ENCODE measurements around the gene KANSL2. TPM values are rescaled to one million over a fixed set of nuclear protein-coding genes. Genes with fewer than 3 reads are reported as not detected.

KANSL2 gene
- total and polyA plus RNA-seq, 2 of the 13 experiments (the other 11 are each of a cell fraction or from before 2014, with no cell fraction given): 24.1 to 41.3 TPM

DNA sequence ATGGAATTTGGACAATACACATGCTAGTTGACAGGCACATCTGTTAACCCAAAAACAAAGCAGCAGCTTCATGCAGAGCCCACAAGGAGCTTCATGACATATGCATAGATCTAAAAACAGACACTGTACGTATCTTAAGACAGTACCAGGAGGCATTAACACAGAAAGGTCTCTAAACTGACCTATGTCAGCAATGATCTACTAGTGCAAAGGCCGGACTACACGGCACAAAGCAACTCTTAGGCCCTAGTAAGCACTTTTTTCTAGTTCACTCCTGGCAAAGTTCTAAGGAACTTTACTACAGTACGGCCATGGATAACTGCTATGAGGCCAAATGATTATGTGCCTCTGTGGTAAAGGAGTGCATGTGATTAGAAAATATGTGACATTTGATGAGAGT lies 8.4 kb upstream of the KANSL2 start:
- H3K27ac ChIP-seq (ENCODE audit: extremely low read length, insufficient read depth, low read length): no peak overlapping the region
- WGBS (ENCODE audit: low lambda C conversion rate): 98% methylated on average over 4 of the region's 4 CpGs
- no peak overlapping the region for H3K4me3 ChIP-seq (replicated peaks in 1 of 3; ENCODE audit: insufficient read depth in 1 of 3, low read depth in 2 of 3, low read length in 3 of 3)
- H3K4me1 ChIP-seq (ENCODE audit: insufficient read depth, low read length): peaks cover 14% of the 10 kb centered on the region
- peaks cover 2% of the 10 kb centered on the region for H3K79me2 ChIP-seq (ENCODE audit: insufficient read depth, low read length)
- in situ Hi-C loops (cut with HindIII; ENCODE audit: extremely low pct_ligation_motif_present, low pct_unique_long_range_greater_than_20kb) (no loop called here), intact Hi-C loops (cut with micrococcal nuclease; ENCODE audit: unreplicated experiment) (no loop called here)
- H3K36me3 ChIP-seq (replicated peaks in 1 of 2; ENCODE audit: control insufficient read depth in 1 of 2, insufficient read depth in 2 of 2, low read length in 2 of 2): peaks cover 13 to 44% of the 10 kb centered on the region in 2 experiments
- no peak for TF ChIP-seq ZNF850 (CRISPR knock-in tag; conservative IDR thresholded peaks at IDR 0.05)
- TF ChIP-seq, protein P1, sequence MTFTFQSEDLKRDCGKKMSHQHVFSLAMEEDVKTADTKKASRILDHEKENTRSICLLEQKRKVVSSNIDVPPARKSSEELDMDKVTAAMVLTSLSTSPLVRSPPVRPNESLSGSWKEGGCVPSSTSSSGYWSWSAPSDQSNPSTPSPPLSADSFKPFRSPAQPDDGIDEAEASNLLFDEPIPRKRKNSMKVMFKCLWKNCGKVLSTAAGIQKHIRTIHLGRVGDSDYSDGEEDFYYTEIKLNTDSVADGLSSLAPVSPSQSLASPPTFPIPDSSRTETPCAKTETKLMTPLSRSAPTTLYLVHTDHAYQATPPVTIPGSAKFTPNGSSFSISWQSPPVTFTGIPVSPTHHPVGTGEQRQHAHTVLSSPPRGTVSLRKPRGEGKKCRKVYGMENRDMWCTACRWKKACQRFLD (CRISPR knock-in tag; IDR thresholded peaks at IDR 0.05; ENCODE audit: borderline replicate concordance): no peak
- no peak for TF ChIP-seq MED1 (CRISPR knock-in tag; IDR thresholded peaks at IDR 0.05)
- no peak for TF ChIP-seq ESRRA (CRISPR knock-in tag; IDR thresholded peaks at IDR 0.05; ENCODE audit: low read depth)
- TF ChIP-seq, protein P2, sequence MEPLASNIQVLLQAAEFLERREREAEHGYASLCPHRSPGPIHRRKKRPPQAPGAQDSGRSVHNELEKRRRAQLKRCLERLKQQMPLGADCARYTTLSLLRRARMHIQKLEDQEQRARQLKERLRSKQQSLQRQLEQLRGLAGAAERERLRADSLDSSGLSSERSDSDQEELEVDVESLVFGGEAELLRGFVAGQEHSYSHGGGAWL (CRISPR knock-in tag; IDR thresholded peaks at IDR 0.05): no peak
- TF ChIP-seq NR2C2 (CRISPR knock-in tag; IDR thresholded peaks at IDR 0.05; ENCODE audit: borderline replicate concordance): no peak
- TF ChIP-seq FOXO4 (CRISPR knock-in tag; conservative IDR thresholded peaks at IDR 0.05): no peak
- no peaks in the 10 kb centered on the region for H3K9me3 ChIP-seq (ENCODE audit: low read length)
- ATAC-seq (no peak), DNase-seq (ENCODE audit: low spot score) (no peak), FAIRE-seq (no peak)
- no peak overlapping the region for H2AFZ ChIP-seq (ENCODE audit: low read length)
- H3K4me2 ChIP-seq (ENCODE audit: low read depth, low read length): no peak overlapping the region
- H4K20me1 ChIP-seq (ENCODE audit: insufficient read depth, low read length): no peaks in the 10 kb centered on the region
- POLR2A ChIA-PET: interaction anchor here (1.2 kb wide), 1 partner anchor 8 kb away, joined by 9 read pairs; the partner anchor contains the start of gene KANSL2
- H3K9ac ChIP-seq (ENCODE audit: insufficient read depth, low read depth, low read length): no peak overlapping the region
- no peaks in the 10 kb centered on the region for H3K27me3 ChIP-seq (ENCODE audit: control insufficient read depth in 1 of 2, insufficient read depth in 2 of 2, low read length in 2 of 2)
- CTCF ChIA-PET (ENCODE audit: low intra/inter-chr PET ratio, low total read pairs): no interaction called here
- no TSS peak for BruUV-seq (replicated peaks)
